Midbrain (tissue), 1 donor: ENCODE measurements around the gene RXFP2.

Source experiments
- DNase-seq: peaks from one replicate; lab custom pipeline; 2025; lab: John Stamatoyannopoulos, UW

Gene RXFP2, protein sequence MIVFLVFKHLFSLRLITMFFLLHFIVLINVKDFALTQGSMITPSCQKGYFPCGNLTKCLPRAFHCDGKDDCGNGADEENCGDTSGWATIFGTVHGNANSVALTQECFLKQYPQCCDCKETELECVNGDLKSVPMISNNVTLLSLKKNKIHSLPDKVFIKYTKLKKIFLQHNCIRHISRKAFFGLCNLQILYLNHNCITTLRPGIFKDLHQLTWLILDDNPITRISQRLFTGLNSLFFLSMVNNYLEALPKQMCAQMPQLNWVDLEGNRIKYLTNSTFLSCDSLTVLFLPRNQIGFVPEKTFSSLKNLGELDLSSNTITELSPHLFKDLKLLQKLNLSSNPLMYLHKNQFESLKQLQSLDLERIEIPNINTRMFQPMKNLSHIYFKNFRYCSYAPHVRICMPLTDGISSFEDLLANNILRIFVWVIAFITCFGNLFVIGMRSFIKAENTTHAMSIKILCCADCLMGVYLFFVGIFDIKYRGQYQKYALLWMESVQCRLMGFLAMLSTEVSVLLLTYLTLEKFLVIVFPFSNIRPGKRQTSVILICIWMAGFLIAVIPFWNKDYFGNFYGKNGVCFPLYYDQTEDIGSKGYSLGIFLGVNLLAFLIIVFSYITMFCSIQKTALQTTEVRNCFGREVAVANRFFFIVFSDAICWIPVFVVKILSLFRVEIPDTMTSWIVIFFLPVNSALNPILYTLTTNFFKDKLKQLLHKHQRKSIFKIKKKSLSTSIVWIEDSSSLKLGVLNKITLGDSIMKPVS

DNA sequence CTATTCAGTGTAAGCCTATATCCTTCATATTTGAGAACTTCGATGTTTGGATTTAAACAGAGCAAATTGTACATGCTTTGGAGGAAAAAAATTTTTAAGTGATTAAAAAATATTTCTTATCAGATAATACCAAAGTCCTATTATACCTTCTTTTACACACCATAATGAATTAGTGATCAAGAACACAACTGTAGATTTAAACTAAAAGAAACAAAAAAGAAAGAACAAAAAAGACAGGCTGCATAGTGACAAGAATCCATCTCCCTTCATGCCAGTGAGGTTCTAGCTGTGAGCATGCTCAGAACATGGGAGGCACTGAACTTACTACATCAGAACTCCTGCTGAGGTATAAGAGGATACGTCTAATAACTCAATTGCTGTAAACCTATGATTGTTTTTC, at the start of gene RXFP2:
Gene RXFP2 (plus strand): TSS at position 301 of the 400 bp plus-strand sequence. CDS start 87 bp downstream, at position 388.
- no peak for DNase-seq

DNA sequence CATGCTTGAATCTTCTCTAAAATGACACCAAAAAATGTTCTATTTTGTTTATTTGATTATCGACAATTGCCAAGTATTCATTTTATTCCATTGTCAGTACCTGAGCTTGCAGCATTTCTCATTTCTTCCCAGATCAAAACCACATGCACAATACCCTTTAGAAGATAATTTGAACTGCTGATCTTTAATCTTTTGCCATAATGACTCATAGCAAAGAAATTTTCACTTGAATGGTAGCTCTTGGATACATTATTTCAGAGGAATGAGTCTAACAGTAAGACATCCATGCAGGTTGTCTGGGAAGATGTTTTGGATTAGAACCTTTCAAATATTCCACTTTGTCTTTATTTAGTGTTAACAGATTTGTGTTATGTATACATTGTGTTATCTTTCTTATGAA, 42.0 kb upstream of the RXFP2 start:
- no peak for DNase-seq

DNA sequence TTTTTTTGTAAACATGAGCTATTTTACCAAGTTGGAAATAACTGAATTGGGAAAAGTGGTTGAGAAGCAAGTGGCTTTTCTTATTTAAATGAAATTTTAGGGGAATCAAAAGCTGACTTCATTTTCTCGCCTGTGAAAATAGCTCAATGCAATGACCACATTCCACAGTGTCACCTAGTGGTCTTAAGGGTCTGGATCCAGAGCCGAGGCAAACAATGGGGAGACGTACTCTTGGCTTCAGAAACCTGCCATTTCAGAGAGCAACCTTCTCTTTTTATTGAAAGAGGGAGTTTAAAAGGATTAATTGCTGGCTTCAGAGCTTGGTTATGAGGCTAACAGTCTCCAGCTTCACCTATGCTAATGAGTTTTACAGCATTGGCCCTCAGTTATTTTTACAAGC, 39.7 kb upstream of the RXFP2 start:
- no peak for DNase-seq

DNA sequence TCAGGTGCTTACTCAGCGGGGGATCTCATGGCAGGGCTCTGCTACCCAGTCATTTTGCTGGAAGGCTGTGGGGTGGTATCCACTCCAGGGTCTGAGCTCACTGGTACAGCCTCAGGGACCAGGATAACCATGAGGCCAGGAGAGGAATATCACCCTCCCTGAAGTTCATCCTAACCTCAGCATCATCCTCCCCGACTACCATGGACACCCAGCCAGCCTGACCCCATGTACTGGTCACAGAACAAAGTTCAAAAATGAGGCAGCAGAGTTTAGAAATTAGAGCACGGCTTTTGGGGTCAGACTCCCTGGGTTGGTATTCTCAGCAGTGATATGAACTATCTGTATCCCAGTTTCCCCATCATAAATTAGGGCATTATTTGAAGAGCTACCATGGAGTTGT, 35.5 kb upstream of the RXFP2 start:
- no peak for DNase-seq

DNA sequence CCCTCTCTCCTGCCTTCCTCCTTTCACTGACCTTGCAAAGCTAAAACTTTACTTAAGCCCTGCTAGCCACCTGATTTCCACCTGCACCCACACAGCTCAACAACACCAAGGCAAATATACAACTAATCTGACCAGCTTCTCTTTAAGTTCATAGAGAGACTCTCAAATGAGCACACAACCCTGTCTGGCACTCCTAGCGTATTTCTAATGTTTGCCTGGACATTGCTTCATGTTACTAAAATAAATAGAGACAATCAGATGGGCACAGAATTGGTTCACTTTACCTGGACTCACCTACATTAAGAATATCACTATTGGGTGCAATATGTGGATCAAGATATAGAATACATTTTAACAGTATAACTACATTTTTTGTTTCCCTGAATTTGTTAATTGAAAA, 33.2 kb upstream of the RXFP2 start:
- DNase-seq, result no peak

DNA sequence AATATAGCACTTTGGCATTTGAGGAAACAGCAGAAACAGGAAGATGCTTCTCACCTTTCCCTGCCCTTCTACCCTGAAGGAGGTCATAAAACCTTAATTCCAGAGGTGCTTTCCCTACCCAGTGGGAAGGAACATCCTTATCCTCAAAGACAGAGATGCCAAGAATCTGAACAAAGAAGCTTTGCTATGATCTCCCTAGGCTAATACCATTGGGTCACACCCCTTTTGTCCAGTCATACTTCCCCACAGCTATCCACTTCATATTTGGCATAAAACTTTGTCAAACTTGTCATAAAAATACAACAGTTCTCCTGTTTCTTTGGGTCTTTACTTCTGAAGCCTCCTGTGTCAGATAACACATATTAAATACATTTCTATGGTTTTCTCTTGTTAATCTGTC, 21.7 kb upstream of the RXFP2 start:
- no peak for DNase-seq

DNA sequence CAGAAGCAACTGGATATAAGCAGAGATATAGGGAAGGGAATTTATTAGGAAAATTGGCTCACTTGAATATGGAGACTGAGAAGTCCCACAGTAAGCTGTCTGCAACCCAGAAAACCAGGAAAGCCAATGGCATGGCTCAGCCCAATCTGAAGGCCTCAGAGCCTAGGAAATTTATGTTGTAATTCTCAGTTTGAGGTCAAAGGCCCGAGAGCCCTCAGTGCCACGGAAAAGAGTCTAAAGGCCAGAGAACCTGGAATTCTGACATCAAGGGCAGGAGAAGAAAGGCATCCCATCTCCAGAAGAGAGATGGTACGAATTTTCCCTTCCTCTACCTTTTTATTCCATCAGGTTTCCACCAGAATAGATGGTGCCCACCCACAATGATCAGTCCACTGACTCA, 20.1 kb upstream of the RXFP2 start:
- DNase-seq, result no peak

DNA sequence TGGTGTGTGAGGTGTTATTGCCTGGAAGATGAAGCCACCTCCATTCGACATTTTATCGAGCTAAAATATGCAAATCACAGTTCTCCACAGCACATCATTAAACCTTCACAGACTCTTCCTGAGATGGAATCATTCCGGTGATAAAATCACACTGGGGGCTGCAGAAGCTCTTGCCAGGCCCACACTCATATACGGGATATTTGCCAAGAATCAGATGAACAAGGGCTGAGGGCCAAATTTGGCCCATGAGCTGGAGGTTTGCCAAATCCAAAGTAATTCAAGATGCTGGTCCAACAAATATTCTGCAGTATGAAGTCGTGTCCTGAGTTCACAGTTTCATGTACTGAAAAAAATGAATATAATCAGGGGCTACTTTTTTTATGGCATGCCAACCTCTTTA, 16.7 kb upstream of the RXFP2 start:
- DNase-seq, result no peak

DNA sequence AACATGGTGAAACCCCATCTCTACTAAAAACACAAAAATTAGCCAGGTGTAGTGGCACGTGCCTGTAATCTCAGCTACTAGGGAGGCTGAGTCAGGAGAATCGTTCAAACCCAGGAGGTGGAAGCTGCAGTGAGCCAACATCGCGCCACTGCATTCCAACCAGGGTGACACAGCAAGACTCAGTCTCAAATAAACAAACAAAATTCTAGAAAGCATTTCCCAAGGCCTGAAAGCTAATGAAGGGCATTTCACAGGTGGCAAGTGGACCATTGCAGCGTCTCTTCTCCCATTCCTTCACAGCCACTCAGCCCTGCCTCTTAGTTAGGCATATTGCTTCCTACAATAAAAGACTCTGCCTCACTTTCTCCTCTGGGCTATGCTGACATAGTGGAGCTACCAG, 13.5 kb upstream of the RXFP2 start:
- no peak for DNase-seq

DNA sequence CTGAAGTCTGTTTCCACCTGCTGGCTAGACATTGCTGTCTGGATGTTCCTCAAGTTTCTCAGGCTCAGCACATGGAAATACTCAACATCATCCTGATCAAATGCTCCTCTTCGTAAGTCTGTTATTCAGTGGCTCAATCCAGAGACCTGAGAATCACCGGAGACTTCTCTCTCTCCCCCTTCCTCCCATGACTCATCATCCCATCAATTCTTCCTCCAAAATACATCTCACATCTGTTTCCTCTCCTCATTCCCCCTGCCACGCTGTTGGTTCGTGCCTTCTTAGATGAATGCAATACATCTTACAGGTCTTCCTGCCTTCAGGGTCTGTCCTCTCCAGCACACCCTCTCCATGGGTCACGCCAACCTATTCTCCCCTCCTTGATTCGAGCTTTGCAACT, 7.4 kb upstream of the RXFP2 start:
- DNase-seq, result no peak

DNA sequence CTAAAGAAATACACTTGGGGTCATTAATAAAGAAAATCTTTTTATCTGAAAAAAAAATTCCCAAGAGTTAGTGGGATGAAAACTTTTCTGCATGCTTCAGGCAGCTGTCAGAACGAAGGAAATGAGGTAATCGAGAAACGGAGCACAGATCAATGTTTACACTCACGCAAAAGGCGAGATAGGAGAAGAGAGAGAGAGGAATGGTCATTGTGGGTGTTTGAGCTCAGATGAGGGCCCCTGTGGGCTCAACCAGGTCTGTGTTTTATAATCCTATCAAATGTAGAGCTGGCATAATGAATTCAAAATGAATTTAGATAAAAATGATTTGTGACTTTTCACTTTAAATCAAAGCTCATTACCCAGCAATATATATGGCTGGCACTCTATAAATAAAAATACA, 6.3 kb upstream of the RXFP2 start:
- no peak for DNase-seq

DNA sequence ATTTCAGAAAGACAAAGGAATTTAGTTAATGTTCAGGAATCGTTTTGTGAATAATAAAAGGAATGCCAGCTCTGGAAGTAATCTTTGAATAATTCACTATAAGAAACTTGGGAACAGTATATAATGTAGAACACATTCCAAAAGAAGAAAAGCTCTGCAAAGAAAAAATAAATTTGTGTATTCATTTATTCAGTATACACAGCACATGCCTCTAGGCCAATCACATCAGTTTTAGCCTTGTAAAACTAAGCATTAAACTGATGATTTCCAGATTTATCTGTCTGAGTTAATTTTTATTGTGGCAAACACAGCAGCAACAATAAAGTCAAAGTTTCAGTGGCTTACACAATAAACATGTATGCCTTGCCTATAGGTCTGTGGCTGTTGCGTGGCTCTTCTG, 5.7 kb upstream of the RXFP2 start:
- DNase-seq, result no peak

DNA sequence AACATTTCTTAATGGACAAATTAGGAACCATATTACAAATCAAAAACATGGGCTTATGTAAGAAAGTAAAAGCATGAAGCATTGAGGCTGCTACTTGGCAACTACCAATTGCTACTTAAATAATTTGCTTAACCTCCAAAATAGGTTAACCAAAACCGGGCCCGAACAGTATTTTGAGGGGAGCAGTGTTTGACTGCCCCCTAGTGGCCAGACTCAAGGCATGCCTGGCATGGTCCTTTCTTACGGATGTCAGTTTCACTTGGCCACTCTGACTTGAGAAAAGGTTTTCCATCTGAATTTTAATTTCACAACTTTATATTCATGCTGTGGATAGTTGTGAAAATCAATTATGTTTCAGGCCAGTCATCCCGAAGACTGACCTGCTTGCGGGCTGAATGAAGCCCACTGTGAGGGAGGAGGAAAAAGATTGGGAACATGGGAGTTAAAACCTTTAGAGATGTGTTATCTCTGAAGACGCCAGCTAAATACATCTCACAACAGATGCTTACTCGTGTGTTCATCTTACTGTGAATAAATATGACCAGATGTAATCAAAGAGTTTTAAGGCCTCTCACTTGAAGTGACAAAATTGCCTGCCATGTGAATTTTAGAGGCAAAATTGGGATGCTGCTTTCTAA, 2.9 kb downstream of the RXFP2 start:
- DNase-seq, result peak; percentile 60

DNA sequence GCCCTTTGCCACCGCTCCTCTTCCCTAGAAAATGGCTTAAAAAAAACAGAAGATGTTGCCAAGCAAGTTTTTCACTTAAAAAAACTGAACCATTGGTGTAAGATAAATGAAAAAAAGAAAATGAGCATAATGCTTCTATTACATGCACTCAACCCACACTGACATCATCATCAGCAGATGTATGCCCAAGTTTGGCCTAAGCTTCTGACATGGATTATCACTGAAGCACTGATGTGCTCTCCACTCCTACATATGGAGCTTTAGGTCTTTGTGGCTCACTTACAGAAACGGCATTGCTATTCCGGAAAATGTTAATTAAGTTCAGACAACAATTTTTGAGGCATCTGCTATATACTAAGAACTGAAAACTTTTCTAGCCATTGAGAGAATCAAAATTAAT, 8.0 kb downstream of the RXFP2 start:
- no peak for DNase-seq

DNA sequence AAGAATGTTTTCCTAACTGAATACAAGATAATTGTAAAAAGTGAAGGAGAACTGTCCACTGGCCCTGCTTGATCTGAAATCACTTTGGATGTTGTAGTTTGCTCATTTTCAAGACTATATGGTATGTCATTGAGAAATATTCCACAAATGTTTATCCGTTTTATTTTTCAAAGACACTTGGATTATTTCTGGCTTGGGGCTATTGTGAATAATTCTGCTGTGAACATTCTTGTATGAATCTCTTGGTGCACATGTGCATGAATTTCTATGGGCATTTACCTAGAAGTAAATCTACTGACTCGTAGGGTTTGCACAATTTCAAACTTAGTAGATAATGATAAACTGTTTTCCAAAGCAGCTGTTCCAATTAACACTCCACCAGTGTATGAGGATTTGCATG, 8.6 kb downstream of the RXFP2 start:
- no peak for DNase-seq

DNA sequence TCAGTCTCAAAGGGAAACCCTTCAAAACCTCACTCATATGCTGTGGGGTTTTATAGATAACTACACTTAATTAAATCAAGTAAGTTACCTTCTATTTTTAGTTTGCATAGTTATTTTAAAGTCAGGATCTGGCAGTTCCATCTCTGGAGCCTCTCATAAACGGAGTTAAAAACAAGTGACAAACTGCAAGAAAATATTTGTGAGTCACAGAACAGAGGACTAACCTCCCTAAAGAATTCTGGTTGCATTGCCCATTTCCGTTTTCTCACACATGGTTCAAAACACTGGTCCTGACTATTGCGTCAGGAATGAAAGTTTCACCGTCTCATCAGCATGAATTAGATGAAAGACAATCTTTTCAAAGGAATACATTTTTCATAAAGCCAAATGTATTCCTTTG, 10.6 kb downstream of the RXFP2 start:
- no peak for DNase-seq

DNA sequence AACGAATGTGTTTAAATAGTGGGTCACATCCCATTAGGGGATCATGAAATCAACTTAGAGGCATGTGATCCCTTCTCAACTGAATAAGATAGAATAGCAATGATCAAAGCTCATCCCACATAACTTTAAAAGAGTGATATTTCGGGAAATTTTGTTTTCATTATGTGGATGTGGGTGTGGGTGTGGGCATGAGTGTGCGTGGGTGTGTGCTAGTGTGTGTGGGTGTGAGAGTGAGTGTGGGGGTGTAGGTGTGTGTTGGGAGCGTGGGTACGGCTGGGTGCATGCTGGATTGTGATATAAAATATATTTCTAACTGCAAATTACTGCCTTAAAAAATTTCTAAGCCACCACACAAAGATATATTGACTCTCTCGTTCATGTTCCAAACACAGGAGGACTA, 15.9 kb downstream of the RXFP2 start:
- DNase-seq, result no peak

DNA sequence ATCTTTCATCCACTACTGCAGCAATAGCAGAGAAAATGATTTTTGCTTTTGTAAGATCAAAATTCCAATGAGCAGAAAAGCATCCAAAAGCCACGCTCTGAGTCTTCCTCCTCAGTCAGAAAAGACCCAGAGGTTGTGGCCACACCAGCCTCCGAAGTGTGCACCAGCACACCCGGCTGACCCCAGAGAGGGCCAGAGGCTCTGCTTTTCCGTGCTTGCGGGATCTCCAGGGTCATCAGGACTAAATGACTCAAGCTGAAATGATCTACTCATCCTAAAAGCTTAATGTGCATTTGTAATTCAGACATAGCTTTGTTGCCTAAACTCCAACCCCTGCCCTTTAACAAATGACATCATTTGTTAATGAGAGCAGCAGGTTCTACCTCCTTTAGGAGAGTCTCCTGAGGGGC, 16.5 kb downstream of the RXFP2 start:
- no peak for DNase-seq

DNA sequence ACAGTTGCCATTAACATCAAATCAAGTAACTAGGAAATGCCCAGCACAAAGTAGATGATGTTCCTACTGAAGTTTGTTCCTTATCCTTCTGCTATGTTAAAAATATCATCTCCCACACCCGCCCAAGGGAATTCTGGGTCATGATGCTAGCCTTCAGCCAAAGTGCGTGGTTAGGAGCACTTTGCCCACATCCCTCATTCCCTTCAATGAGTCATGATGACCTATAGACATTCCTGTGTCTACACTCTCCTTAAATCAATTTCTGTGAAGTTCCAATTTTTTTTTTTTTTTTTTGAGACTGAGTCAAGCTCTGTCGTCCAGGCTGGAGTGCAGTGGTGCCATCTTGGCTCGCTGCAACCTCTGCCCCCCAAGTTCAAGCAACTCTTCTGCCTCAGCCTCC, 17.0 kb downstream of the RXFP2 start:
- DNase-seq, result no peak

DNA sequence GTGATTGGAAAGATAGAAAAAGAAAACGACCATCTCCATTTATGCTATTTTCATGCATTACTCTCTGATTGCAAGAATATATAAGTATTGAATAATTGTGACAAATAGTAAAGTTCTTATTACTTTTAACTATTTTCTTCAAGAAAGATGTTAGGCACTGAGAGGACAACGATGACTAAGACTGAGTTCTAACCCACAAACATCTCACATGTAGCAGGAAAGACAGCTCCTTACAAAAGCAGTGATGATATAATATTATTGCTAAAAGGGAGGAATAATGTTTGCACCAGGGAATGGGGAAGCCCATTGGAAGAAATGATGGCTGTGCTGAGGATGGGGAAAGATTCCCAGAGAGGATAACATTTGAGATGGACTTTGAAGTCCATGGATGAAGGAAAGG, 22.6 kb downstream of the RXFP2 start:
- no peak for DNase-seq

DNA sequence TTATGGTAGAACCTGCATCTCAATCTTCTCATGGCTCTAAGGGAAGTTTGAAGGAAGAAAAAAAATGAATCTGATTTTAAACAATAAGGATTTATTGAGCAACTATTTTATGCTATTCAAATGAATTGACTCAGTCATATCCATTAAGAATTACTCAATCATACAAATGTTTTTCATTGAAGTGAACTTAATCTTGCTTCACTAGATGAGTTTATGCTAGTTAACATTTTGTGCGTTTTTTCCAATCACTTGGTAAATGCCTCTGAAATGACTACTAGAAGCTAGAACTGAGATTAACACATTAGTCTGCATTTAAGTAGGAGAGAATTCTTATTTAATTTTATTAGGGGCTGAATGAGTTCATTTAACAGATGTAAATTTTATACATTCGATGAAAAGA, 25.2 kb downstream of the RXFP2 start:
- no peak for DNase-seq

DNA sequence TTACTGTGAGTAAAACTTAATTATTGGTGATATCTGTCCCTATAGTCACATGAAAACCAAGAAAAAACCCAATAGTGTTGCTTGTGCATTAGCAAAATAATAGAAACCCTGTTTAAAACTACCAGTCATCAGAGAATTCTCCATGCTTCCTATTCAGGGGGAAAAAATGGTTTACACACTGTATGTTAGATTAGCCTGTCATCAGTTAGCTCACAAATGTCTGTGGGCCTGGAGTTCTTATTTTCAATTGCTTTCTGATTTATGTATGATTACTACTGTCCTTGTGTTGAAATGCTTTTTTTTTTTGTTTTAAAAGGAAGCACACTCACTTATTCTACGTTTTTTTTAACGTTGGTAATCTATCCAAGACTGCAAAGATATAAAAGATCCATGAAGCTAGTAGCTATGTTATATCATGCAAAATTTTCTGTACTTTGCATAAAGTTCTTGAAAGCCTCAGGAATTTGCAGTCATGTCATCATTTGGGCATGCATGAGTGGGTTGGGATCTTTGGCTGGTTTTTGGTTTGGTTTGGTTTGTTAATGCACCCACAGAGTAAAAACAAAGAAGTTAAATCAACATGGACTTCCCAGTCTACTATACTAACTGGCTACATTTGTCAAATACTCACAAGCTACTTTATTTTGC, 25.9 kb downstream of the RXFP2 start:
- DNase-seq, result no peak
